Measurements from ENCODE around the gene MYBBP1A.
A peak's percentile ranks its signal among the peaks of the same experiment; 100 is the strongest.

The MYBBP1A gene

GRCh38 chr17:4507361-4508111 lies 47.6 kb downstream of the MYBBP1A start:
- no peak for DNase-seq (ENCODE audit: low read depth, low spot score)

DNA sequence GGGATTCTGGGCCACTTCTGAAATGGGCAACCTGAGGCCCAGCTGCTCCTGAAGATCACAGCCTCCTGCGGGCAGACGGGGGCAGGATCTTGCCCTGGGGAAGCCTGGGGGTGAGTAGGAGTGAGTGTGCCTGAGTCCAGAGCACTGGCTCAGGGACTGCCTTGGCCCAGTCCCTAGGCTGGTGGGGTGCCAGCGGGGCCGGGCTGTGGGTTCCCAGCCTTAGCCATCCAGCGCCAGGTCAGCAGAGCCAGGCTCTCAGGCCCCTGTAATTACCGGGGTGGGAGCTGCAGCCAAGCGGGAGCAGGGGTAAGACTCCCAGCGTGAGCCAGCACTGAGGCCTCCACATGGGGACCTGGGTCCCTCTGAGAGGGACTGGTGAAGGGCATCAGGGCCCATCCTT lies 48.3 kb downstream of the MYBBP1A start:
- DNase-seq (ENCODE audit: low read depth, low spot score), result no peak
- no peak overlapping the region for H3K27ac ChIP-seq

More at GRCh38 chr17:4507361-4508111, 47.6 kb downstream of the MYBBP1A start:
- H3K27ac ChIP-seq, result no peak overlapping the region

DNA sequence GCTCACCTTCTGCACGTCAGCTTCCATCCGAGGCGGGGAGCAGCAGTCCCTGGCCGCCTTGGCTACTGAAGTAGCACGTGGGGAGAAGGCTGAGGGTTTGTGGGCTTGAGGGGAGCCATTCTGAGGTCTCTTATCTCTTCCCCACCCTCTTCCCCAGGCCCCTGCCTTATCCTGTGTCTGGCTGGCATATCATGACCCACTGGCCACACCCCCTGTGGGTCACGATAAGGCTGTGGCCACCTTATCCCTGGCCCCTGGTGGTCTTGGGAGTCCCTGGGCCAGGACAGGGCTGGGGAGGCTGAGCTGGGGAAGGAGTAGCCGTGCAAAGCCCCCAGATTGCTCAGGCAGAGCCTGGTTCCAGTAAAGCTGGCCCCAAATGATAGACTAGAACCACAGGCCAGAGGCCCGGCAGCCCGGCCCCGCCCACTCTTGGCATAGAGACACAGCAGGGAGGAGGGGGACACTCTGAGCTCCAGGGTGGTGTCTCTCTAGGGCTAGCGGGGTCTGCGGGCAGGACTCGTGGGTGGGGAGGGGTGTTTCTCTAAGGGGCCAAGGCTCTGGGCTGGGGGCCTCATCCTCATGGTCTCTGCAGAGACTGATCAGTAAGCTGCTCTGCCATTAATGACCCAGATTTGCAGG lies 48.9 kb downstream of the MYBBP1A start:
- H3K27ac ChIP-seq, result no peak overlapping the region
- no peak for DNase-seq (ENCODE audit: low read depth, low spot score)

- peak overlapping the region; percentile 29 for H3K27ac ChIP-seq
- DNase-seq (ENCODE audit: low read depth, low spot score), result no peak
These were observed 50.0 kb downstream of the MYBBP1A start for GRCh38 chr17:4505187-4505586.

GRCh38 chr17:4504188-4504587 lies 51.0 kb downstream of the MYBBP1A start:
- no peak for DNase-seq (ENCODE audit: low read depth, low spot score)
- H3K27ac ChIP-seq, result peak overlapping the region; percentile 29

DNA sequence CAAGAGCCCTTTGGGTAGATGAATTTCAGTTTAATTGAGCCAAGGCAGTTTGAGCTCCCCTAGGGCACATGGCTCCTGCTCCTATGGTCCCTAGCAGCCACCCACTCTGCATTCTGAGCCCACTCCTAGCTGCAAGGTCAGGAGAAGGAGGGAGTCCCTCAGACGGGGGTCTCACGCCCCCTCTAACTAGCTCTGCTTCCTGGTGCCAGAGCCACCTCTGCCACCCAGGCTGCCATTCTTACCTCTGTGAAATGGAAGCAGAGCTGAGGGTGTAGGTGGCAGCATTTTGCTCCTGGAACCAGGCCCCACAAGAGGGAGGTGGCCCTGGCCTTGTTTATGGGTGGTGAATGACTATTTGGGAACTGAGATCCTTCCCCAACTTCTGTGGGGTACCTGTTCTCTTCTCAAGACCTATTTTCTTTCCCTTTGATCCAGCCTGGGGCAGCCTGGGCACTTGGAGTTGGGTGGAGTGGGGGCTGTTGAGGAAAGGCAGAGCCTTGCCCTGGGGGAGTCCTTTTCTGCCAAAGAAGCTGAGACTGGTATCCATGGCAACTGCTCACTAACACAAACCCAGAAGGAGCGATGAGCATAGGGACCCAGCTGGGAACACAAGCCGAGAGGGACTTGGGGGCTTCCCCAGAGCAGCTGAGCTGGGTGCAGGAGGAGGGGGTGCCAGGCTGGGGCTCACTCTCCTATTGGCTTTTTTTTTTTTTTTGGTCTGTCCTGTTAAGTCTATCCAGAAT lies 51.7 kb downstream of the MYBBP1A start:
- no peak overlapping the region for H3K27ac ChIP-seq
- DNase-seq (ENCODE audit: low read depth, low spot score), result no peak

GRCh38 chr17:4502466-4503154 lies 52.6 kb downstream of the MYBBP1A start:
- DNase-seq (ENCODE audit: low read depth, low spot score), result no peak
- H3K27ac ChIP-seq, result no peak overlapping the region

DNA sequence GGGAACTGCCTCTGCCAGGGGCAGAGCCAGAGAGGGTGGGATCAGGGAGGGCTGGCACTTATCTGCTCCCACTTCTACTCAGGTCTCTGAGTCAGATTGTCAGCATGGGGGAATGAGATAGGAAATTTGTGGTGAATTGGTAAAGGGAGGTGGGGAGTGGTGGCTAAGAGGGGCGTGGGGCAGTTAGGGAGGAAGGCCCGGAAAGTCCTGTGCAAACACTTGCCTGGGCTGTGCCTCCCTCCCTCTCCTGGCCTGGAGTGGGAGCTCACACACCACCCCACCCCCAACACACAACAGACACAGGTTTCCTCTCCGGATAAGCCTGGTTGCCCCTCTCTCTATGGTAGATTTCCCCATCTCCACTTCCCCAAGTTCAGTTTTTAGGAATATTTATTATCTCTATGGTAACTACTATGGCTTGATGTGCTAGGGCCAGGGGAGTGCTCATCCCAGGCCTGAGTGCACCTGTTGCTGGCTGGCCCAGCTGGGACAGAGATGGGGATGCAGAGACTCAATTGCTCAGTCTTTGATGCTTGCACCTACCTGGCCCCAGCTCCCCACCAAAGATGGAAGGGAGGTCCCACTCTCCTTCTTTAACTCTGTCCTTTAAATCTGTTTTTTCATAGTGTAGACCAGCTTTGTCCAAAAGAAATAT lies 53.8 kb downstream of the MYBBP1A start:
- DNase-seq (ENCODE audit: low read depth, low spot score), result no peak
- no peak overlapping the region for H3K27ac ChIP-seq

- no peak for DNase-seq (ENCODE audit: low read depth, low spot score)
- no peak overlapping the region for H3K27ac ChIP-seq
These were observed 55.0 kb downstream of the MYBBP1A start for GRCh38 chr17:4500191-4500571.

- no peak for DNase-seq (ENCODE audit: low read depth, low spot score)
- H3K27ac ChIP-seq, result no peak overlapping the region
These were observed 55.6 kb downstream of the MYBBP1A start for GRCh38 chr17:4499431-4500190.

DNA sequence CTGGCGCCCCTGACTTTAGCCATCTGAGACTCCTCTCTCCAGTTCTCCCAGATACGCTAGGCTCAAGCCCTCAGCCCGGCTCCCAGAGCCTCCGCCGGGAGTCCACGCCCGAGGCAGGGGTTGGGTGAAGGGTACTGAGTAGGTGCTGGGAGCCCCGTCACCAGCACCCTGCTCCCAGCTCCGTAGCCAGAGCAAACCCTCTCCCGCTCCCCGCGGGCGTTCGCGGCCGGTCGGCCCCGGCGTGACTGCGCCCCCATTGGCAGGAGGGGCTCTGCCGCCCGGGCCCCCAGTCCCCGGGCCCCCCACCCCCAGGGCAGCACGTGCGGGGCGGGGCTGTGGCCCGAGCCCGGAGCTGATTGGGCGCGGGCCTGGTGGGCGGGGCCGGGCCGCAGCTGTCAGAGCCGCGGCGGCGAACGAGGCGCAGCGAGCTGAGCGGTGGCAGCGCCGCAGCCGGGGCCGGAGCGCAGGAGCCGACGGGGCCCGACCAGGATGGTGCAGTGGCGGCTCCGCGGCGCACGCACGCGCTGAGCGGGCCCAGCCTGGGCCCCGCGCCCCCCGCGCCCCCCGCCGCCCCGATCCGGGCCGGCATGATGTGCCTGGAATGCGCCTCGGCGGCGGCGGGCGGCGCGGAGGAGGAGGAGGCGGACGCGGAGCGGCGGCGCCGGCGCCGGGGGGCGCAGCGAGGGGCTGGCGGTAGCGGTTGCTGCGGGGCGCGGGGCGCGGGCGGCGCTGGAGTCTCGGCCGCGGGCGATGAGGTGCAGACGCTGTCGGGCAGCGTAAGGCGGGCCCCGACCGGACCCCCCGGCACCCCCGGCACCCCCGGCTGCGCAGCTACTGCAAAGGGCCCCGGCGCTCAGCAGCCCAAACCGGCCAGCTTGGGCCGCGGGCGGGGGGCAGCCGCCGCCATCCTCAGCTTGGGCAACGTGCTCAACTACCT lies 56.5 kb downstream of the MYBBP1A start, which contains the start of gene SPNS2:
SPNS2 (plus strand) TSS at position 421 of the 937 bp plus-strand sequence; CDS start at position 588, 167 bp downstream.
- DNase-seq (ENCODE audit: low read depth, low spot score), result no peak
- peak within 1 kb of the TSS; percentile 24 for H3K27ac ChIP-seq

GRCh38 chr17:4497101-4497824 lies 57.9 kb downstream of the MYBBP1A start:
- DNase-seq (ENCODE audit: low read depth, low spot score), result no peak
- H3K27ac ChIP-seq, result peak overlapping the region; percentile 24

DNA sequence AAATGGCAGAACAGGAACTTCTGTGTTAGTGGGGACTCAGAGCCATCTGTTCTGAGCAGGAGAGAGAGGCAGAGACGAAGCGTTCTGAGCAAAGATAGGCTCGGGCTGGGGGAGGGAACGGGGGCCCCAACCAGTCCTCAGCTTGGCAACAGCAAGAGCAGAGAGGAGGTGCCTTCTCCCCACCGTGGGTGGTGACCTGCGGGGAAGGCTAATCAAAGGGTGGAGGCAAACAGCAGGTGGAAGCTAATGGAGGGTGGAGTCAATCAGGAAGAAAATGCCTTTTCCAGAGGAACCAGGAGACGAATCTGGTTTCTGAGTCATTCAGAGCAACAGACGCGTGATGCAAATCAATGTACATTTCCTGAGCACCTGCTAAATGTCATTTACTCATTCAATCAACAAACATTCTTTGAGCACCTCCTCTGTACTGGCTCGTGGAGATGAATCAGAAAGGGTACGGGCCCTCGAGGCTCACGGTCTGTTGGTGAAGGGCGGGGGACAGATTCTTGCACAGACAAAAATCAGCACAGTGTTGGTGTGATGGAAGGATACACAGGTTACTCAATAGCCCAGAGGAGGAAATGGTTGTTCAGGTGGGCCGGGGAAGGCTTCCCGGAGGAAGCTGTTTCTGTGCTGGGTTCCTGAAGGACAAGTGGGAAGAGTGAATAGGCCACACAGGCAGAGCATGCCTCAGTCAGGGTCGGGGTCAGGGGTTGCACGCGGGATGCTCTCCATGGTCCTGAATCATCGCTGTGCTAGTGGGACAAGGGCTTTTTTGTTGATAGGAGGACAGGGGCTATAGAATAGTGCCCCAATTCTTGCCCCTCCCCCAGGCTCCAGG lies 62.2 kb downstream of the MYBBP1A start:
- peak; percentile 70 for DNase-seq (ENCODE audit: low read depth, low spot score)
- peak overlapping the region; percentile 62 for H3K27ac ChIP-seq

- peak overlapping the region; percentile 43 for H3K27ac ChIP-seq
- DNase-seq (ENCODE audit: low read depth, low spot score), result no peak
These were observed 64.5 kb downstream of the MYBBP1A start for GRCh38 chr17:4490637-4491061.

GRCh38 chr17:4490109-4490591 lies 65.0 kb downstream of the MYBBP1A start:
- DNase-seq (ENCODE audit: low read depth, low spot score), result no peak
- peak overlapping the region; percentile 43 for H3K27ac ChIP-seq

DNA sequence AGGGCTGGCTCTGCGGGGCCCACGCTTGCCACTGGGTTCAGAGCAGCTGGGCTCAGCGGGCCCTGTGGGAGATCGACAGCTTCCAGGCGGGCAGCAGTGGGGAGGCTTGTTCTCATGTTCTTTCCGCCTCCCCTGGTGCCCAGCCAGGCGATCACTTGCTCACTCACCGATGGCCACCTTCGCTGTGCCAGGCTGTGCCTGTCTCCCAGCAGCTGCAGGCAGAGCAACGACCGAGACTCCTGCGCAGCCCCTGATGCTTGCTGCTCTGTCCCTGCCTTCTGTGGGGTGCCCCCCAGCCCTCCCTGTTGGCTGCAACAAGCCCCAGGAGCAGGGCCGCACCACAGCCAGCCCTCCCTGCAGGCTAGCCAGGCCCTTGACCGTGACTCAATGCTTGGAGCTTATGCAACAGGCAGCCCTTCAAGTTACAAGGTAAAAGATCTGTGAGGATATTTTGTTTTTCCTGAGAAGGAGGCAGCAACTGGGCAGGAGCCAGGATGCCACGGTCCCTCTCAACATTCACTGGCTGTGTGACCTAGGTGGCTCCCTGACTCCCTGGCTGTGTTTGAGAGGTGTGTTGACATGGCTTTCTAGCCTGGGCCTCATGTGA lies 66.1 kb downstream of the MYBBP1A start:
- DNase-seq (ENCODE audit: low read depth, low spot score), result no peak
- H3K27ac ChIP-seq, result no peak overlapping the region

Measured in epithelial cell of prostate (primary cell).